K562 (cell line): ENCODE results near the gene GPX6. TPM values are rescaled to one million over a fixed set of nuclear protein-coding genes. Genes with fewer than 3 reads are reported as not detected.
A peak's percentile ranks its signal among the peaks of the same experiment; 100 is the strongest.

Experiments used
- CAMTA2 ChIP-seq: fragments of 250-450 bp; sonication (Bioruptor Pico); conservative IDR thresholded peaks from 2 replicates; pipeline ENCODE4 v1.5.1; 2022
- CTCF ChIP-seq, 3 experiments: IDR thresholded peaks in 2 of 3; conservative IDR thresholded peaks in 1 of 3; 2 replicates each; pipeline ENCODE4 v1.5.1; 2011 to 2012; ENCODE audit warnings: low read length in 3 of 3, mild to moderate bottlenecking in 3 of 3, control low read depth in 2 of 3, improper control_type of control experiment in 1 of 3, inconsistent platforms in 1 of 3, low read depth in 1 of 3, mixed read lengths in 1 of 3, moderate library complexity in 1 of 3; ENCODE audit not compliant: insufficient read depth in 2 of 3
- DDX20 ChIP-seq: fragments of 450-650 bp; IDR thresholded peaks from 2 replicates; pipeline ENCODE4 v1.6.1; 2016; ENCODE audit warnings: missing genetic modification characterization, low read depth, mild to moderate bottlenecking, missing compliant biosample characterization, moderate library complexity
- DEAF1 ChIP-seq: fragments of 450-650 bp; formaldehyde crosslinking; IDR thresholded peaks from 2 replicates; pipeline ENCODE4 v1.4.0; 2020; ENCODE audit warnings: mild to moderate bottlenecking, moderate library complexity
- EP300 ChIP-seq: IDR thresholded peaks from 2 replicates; pipeline ENCODE4 v1.6.1; 2012; ENCODE audit warnings: low read length, improper control_type of control experiment
- KLF16 ChIP-seq: IDR thresholded peaks from 2 replicates; pipeline ENCODE4 v1.6.1; 2016; ENCODE audit warnings: antibody characterized with exemption
- MED1 ChIP-seq: sonication (generic); formaldehyde crosslinking; IDR thresholded peaks from 2 replicates; pipeline ENCODE4 v1.8.1; 2023; ENCODE audit warnings: missing genetic modification reagents, borderline replicate concordance
- MNT ChIP-seq, 2 experiments: fragments of 450-650 bp; conservative IDR thresholded peaks; 2 replicates each; pipeline ENCODE4 v1.6.1; 2017; ENCODE audit warnings: mild to moderate bottlenecking in 2 of 2, moderate library complexity in 2 of 2
- NFE2 ChIP-seq: IDR thresholded peaks from 2 replicates; pipeline ENCODE4 v1.6.1; 2014; ENCODE audit warnings: antibody characterized with exemption, low read depth
- NFYB ChIP-seq: IDR thresholded peaks from 2 replicates; pipeline ENCODE4 v1.6.1; 2011; ENCODE audit warnings: mild to moderate bottlenecking, moderate library complexity; ENCODE audit not compliant: insufficient read length; ENCODE audit errors: extremely low read depth
- NONO ChIP-seq, 2 experiments: fragments of 200-400 bp in 1 of 2; fragments of 450-650 bp in 1 of 2; formaldehyde crosslinking in 1 of 2; IDR thresholded peaks; 2 replicates each; pipeline ENCODE4 v1.6.1; 2017; ENCODE audit warnings: low read depth in 2 of 2, mild to moderate bottlenecking in 2 of 2, moderate library complexity in 2 of 2, low read length in 1 of 2
- SIN3A ChIP-seq, 2 experiments: fragments of 150-350 bp in 1 of 2; IDR thresholded peaks; 2 replicates each; pipeline ENCODE4 v1.6.1; 2011 to 2016; ENCODE audit warnings: borderline replicate concordance in 2 of 2, low read depth in 2 of 2, low read length in 2 of 2, mild to moderate bottlenecking in 2 of 2, moderate library complexity in 2 of 2; ENCODE audit not compliant: control insufficient read depth in 1 of 2
- SRSF7 ChIP-seq: fragments of 200-400 bp; formaldehyde crosslinking; optimal IDR thresholded peaks from 2 replicates; pipeline ENCODE3; 2017; ENCODE audit warnings: mild to moderate bottlenecking, low read depth, low read length
- YY1 ChIP-seq, 3 experiments: IDR thresholded peaks; 2 replicates each; pipeline ENCODE4 v1.6.1; 2011; ENCODE audit warnings: low read length in 2 of 3, mild to moderate bottlenecking in 2 of 3, moderate library complexity in 2 of 3, borderline replicate concordance in 1 of 3, control low read depth in 1 of 3, low read depth in 1 of 3; ENCODE audit not compliant: insufficient read depth in 3 of 3, insufficient replicate concordance in 2 of 3, control insufficient read depth in 1 of 3, insufficient read length in 1 of 3; ENCODE audit errors: extremely low read depth in 1 of 3
- ZKSCAN3 ChIP-seq: fragments of 250-450 bp; sonication (Bioruptor Pico); IDR thresholded peaks from 2 replicates; pipeline ENCODE4 v1.4.0; 2020
- ZKSCAN8 ChIP-seq: fragments of 200-800 bp; sonication (Bioruptor generic); IDR thresholded peaks from 2 replicates; pipeline ENCODE4 v1.6.1; 2016; ENCODE audit warnings: missing genetic modification characterization, missing compliant biosample characterization
- ZNF277 ChIP-seq: fragments of 250-450 bp; sonication (Bioruptor Pico); IDR thresholded peaks from 2 replicates; pipeline ENCODE4 v1.8.0; 2022; ENCODE audit warnings: inconsistent platforms, mild to moderate bottlenecking, moderate library complexity, borderline replicate concordance
- polyA plus RNA-seq, 8 experiments: library from polyadenylated mRNA; depleted of rRNA in 4 of 8; stranded (reverse) in 5 of 8; unstranded in 3 of 8; fragments of >200 nt; fragmentation: Nextera tagmentation in 2 of 8; fragmentation: Illumina TruSeq in 1 of 8; extraction: Ambion mirVana in 2 of 8; extraction: Trizol in 1 of 8; gene quantifications; 2 replicates each; pipeline versions ENCODE4 v1.2.1 to v1.2.3, GENCODE V29; 2011 to 2014; ENCODE audit warnings: inconsistent platforms in 1 of 8, missing spikeins in 1 of 8
- total RNA-seq, 7 experiments: library from RNA; depleted of rRNA in 6 of 7; stranded (reverse); fragments of >200 nt in 6 of 7; fragmentation: Illumina TruSeq in 2 of 7; extraction: Trizol in 2 of 7; gene quantifications; 2 replicates each; pipeline versions ENCODE4 v1.2.1 to v1.2.3, GENCODE V29; 2011 to 2021; ENCODE audit warnings: low replicate concordance in 1 of 7

Gene GPX6
- total and polyA plus RNA-seq, 9 of the 15 experiments (the other 6 are each of a cell fraction or from before 2014, with no cell fraction given): not detected

- TF ChIP-seq MNT (conservative IDR thresholded peaks at IDR 0.05) (peak; percentile 56 to 68), NFYB (no peak), MED1 (CRISPR knock-in tag) (no peak), KLF16 (no peak), CTCF (IDR thresholded peaks at IDR 0.05 in 2 of 3, conservative IDR thresholded peaks at IDR 0.05 in 1 of 3; ENCODE audit: insufficient read depth in 2 of 3, low read depth in 1 of 3, low read length in 3 of 3) (no peak), EP300 (peak; percentile 76), ZKSCAN8 (CRISPR knock-in tag) (no peak), SRSF7 (no peak), DDX20 (tag) (no peak), NFE2 (peak; percentile 82), YY1 (IDR thresholded peaks at IDR 0.05; ENCODE audit: borderline replicate concordance in 1 of 3, control insufficient read depth in 1 of 3, extremely low read depth in 1 of 3, insufficient read depth in 3 of 3, insufficient read length in 1 of 3, insufficient replicate concordance in 2 of 3, low read depth in 1 of 3, low read length in 2 of 3) (no peak), SIN3A (IDR thresholded peaks at IDR 0.05; ENCODE audit: borderline replicate concordance in 2 of 2, control insufficient read depth in 1 of 2, low read depth in 2 of 2, low read length in 2 of 2) (no peak), ZNF277 (no peak), DEAF1 (CRISPR knock-in tag) (no peak), CAMTA2 (CRISPR knock-in tag) (no peak), NONO (IDR thresholded peaks at IDR 0.05; ENCODE audit: low read depth in 2 of 2, low read length in 1 of 2) (no peak), ZKSCAN3 (CRISPR knock-in tag) (no peak)
Measured at GRCh38 chr6:28480253-28480932, 35.2 kb downstream of the GPX6 start (continued).
